NB4 (cell line): ENCODE results near the gene NTHL1.

Experiments
- DNase-seq: peaks from one replicate; pipeline ENCODE4 v3.0.0; 2010; ENCODE audit warnings: low read depth
- H3K4me3 ChIP-seq: one replicate; pipeline ENCODE4 v1.5.1; 2011; ENCODE audit warnings: mild to moderate bottlenecking, low read depth, low read length, moderate library complexity
- CTCF ChIP-seq: IDR thresholded peaks from one replicate; pipeline ENCODE4 v1.5.1; 2012; ENCODE audit warnings: low read depth, low read length
- MAX ChIP-seq: IDR thresholded peaks from 2 replicates; pipeline ENCODE4 v1.6.1; 2011; ENCODE audit warnings: low read depth, low read length
- MYC ChIP-seq: IDR thresholded peaks from 2 replicates; pipeline ENCODE4 v1.6.1; 2011; ENCODE audit warnings: low read depth, low read length
- POLR2A ChIP-seq: IDR thresholded peaks from 2 replicates; pipeline ENCODE4 v1.6.1; 2011; ENCODE audit warnings: mild to moderate bottlenecking; ENCODE audit not compliant: insufficient read length; ENCODE audit errors: extremely low read depth

The NTHL1 gene

GRCh38 chr16:2064368-2064945 lies 16.8 kb upstream of the NTHL1 start:
- H3K4me3 ChIP-seq = no peak overlapping the region
- no peak for DNase-seq
- TF ChIP-seq CTCF (no peak), POLR2A (no peak), MYC (no peak), MAX (no peak)

GRCh38 chr16:2063861-2064260 lies 16.2 kb upstream of the NTHL1 start:
- DNase-seq = no peak
- H3K4me3 ChIP-seq = no peak overlapping the region
- no peak for TF ChIP-seq CTCF
- no peak for TF ChIP-seq MAX
- no peak for TF ChIP-seq POLR2A
- no peak for TF ChIP-seq MYC

GRCh38 chr16:2062801-2063200 lies 15.2 kb upstream of the NTHL1 start:
- TF ChIP-seq MYC (no peak), MAX (no peak), CTCF (no peak), POLR2A (no peak)
- no peak overlapping the region for H3K4me3 ChIP-seq
- no peak for DNase-seq

- no peak for DNase-seq
- no peak for TF ChIP-seq MYC
- TF ChIP-seq MAX = no peak
- no peak for TF ChIP-seq CTCF
- no peak for TF ChIP-seq POLR2A
- H3K4me3 ChIP-seq = no peak overlapping the region
Measured at GRCh38 chr16:2061526-2061925, 13.9 kb upstream of the NTHL1 start.

GRCh38 chr16:2061023-2061422 lies 13.4 kb upstream of the NTHL1 start:
- no peak overlapping the region for H3K4me3 ChIP-seq
- TF ChIP-seq MYC (no peak), POLR2A (no peak), CTCF (no peak), MAX (no peak)

GRCh38 chr16:2060346-2060745 lies 12.7 kb upstream of the NTHL1 start:
- no peak overlapping the region for H3K4me3 ChIP-seq
- no peak for DNase-seq
- TF ChIP-seq MYC (no peak), POLR2A (no peak)

More at GRCh38 chr16:2061023-2061422, 13.4 kb upstream of the NTHL1 start:
- DNase-seq = no peak
